Ramos (cell line): ENCODE measurements around the gene ABCG5.

Experiments used
- in situ Hi-C: fragments of 300-500 bp; cut with MboI; formaldehyde crosslinking; loops from one replicate; pipeline ENCODE4 v1.14.3; 2022; ENCODE audit warnings: low sequenced_read_pairs; ENCODE audit not compliant: unreplicated experiment

The ABCG5 gene

GRCh38 chr2:43814711-43815110, 23.9 kb downstream of the ABCG5 start:
- in situ Hi-C loops, result no loop called here

DNA sequence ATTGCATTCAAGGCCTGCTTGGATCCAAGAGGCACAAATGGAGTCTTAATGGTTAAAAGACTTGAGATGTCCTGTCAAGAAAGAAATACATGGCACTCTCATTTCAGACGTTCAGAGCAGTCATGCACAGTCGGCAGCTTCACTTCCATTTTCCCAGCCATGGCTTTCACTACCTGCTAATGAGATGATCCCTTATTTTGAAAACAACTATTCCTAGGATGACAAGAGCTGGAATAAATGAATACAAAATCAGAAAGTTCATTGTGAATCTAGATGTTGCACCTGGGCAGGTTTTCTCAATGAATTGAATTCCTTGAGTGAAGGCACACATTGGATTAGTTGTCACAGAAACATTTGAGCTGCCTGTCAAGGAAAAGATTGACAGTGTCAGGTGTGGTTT, 25.7 kb downstream of the ABCG5 start:
- in situ Hi-C loops, result no loop called here

- in situ Hi-C loops, result no loop called here
These were observed 26.6 kb downstream of the ABCG5 start for GRCh38 chr2:43812006-43812405.

DNA sequence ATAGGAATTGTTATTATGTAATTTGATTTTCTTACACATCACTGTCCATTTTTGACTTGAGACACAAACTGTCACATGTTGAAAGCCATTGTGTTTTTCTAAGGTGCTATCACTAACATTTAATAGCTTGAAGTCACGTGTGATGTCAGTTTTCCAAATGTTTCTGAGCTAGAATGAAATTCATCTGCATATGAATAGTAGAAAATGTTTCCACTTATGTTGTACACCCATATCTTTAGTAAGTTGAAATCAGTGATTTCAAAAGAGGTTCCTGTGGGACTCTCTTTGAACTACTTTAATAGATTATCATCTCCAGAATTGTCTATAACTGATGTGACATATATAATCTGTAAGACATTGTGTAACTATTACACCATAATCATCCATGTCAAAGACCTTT, 27.8 kb downstream of the ABCG5 start:
- in situ Hi-C loops, result no loop called here

- in situ Hi-C loops, result no loop called here
These were observed 28.2 kb downstream of the ABCG5 start for GRCh38 chr2:43810452-43810851.

DNA sequence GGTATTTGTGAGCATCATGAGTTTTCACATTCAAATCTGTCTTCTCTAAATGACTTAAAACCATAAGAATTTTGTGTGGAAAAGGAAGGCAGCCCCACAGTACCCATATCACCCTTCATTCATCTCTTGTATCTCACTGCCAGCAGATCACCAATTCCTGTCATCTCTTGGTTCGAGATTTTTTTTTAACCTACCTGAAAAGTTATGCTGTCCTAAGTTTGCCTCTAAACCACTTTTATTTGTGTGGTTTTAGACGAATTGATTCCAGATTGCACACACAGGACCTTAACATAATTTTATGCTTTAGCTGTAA, 32.0 kb downstream of the ABCG5 start:
- in situ Hi-C loops, result no loop called here

DNA sequence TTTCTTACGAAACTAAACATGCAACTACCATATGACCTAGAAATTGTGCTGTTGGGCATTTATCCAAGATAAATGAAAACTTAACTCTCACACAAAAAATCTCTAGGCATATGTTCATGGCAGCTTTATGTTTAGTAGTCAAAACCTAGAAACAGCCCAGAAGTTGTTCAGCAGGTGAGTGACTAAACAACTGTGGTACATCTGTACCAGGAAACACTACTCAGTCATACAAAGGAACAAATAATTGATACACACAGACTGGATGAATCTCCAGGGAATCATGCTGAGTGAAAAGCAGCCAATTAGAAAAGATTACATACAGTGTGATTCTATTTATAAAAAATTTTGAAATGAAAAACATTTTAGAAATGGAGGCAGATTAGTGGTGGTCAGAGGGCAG, 35.5 kb downstream of the ABCG5 start:
- in situ Hi-C loops, result no loop called here

- in situ Hi-C loops, result no loop called here
These were observed 36.5 kb downstream of the ABCG5 start for GRCh38 chr2:43802135-43802534.

DNA sequence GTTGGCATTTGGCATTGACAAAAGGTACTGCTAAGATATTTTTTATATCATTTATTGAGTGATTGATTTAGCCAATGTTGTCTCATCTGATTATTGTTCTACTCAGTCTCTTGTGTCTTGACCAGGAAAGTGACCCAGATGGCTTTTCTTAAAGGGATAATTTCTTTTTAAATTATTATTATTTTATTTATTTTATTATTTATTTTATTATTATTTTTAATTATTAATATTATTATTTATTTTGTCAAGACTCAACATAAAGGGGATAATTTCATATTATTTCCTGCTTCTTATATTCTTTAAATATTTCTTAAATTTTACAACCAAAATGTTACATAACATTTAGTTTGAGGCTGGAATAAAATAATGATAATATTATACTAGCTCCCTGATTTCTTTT, 37.7 kb downstream of the ABCG5 start:
- in situ Hi-C loops, result no loop called here

DNA sequence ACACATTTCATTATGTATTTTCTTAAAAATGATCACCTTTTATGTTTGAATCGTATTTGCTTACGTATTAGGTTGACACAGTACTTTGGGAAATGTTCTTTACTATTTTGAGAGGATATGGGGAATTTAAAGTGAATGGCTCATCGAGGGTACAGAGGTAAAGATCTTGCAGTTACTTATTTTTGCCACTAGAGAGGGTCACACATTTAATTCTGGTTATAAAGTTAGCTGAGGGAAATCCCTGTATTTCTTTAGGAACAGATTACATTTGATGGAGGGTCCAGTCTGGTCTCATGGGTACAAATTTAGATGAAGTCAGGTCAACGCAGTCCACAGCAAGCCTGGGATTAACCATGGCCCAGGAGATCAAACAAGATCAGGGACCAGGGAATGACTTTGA, 40.3 kb downstream of the ABCG5 start:
- in situ Hi-C loops, result no loop called here

GRCh38 chr2:43796206-43796605, 42.4 kb downstream of the ABCG5 start:
- in situ Hi-C loops, result no loop called here

DNA sequence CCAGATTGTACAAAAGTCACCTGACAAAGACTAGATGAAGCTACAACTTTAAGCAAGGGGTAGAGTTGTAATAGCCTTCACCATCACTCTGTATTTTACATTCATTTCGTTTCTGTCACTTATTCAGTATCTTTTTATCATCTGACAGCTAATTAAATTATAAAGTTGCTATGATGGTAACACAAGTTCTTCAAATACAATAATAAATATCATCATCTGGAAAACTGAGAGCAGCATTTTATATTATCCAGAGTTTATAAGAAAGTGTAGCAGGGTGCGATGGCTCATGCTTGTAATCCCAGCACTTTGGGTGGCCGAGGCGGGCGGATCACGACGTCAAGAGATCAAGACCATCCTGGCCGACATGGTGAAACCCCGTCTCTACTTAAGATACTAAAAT, 43.7 kb downstream of the ABCG5 start:
- in situ Hi-C loops, result no loop called here

DNA sequence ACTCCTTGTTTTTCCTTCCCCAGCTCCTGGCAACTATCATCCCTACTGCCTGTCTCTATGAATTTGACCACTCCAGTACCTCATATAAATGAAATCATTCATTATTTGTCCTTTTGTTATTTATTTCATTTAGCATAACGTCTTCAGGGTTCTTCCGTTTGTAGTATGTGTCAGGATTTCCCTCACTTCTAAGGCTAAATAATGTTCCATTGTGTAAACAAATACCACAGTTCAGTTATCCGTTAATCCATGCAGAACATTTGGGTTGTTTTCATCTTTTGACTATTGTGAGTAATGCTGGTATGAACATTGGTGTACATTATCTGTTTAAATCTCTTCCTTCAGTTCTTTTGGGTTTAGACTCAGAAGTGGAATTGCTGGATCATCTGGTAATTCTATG, 46.0 kb downstream of the ABCG5 start:
- in situ Hi-C loops, result no loop called here

GRCh38 chr2:43791035-43791765, 47.4 kb downstream of the ABCG5 start:
- in situ Hi-C loops, result no loop called here

DNA sequence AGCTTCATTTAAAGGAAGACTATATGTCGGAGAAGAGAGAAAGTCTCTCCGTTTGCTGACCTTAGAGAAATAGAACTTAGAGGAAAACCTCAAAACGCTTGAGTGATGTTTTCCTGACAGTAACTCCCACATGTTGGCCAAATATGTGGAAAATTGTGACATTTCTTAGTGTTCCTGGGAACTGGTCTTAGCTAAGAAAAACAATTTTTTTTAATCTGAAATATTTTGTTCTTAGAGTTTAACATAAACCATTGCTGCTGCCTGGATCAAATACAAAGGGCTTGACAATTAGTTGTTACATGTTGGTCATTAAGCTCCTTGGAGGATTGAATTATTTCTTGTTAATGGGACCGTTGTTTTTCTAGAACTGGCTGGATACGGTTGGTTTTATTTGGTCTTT, 48.5 kb downstream of the ABCG5 start:
- in situ Hi-C loops, result no loop called here

- in situ Hi-C loops, result no loop called here
These were observed 50.0 kb downstream of the ABCG5 start for GRCh38 chr2:43788646-43789045.

DNA sequence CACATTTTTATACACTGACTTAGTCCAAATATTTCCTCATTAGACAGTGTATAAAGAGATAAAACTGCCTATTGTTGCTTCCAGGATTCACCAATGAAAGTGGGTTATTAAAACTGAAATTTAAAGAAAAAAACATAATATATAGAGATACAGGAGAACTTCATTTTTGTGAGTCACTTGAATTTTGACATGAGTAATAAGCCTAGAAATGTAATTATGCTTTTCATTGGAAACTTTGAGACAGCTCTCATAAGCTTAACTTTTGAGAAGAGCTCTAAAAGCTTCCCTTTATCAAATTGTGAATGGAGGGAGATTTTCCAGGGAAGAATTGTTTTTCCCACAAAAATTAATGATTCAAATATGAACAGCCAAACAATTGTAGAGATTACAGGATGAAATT, 50.7 kb downstream of the ABCG5 start:
- in situ Hi-C loops, result no loop called here

DNA sequence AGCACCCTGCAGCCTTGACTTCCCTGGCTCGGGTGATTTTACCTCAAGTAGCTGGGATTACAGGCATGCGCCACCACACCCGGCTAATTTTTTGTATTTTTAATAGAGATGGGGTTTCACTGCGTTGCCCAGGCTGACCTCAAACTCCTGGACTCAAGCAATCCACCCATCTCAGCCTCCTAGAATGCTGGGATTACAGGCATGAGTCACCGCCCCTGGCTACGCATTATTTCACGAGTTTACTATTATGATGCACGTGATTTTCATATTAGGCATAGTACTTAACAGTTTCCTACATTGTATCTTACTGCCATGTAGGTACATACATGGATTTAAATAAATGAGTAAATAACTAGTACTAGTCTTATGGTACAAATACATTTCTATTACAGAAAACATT, 60.4 kb downstream of the ABCG5 start:
- in situ Hi-C loops, result no loop called here

DNA sequence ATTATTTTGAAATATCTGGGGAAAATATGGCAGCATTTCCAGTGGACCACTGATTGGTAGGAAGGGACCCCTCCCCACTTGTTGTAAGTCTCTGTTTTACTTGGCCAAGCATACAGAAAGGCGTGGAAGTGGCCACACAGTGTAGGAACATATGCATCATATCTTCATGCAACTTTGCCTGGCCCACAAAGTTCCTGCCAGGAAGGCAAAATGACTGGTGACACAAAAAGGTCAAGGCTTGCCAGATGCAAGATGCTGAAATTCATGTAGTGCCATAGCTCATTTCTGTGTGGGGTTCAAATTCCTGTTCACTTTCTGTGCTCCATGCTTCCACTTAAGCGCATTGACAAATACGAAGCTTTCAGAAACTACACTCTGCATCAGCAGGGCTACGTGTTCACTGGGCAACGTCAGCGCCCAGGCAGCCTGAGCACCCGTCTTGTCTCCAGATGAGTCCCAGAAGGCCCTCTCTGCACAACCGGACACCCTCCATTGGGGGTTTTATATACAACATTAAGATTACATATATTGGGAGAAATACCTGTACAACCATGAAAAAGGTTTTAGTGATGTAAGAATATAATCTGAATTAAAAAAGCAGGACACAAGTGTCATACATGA, 61.2 kb downstream of the ABCG5 start:
- in situ Hi-C loops, result no loop called here

DNA sequence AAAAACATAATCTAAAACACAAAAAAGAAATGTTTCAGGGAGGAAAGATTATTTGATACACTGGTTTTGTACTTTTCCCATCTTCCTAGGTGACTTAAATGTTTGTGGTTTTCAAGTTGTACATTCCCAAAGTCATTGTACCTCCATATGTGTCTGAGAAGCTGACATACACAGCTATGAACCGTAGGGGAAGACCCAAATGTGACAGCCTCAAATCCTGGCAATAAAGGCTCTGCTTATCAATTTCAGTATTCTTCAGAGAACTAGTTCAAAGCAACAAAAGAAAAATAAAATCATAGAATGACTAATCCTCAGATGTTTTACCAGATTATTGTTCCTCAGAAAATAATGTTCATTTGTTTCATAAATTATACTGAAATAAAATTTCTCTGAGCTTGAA, 62.3 kb downstream of the ABCG5 start:
- in situ Hi-C loops, result no loop called here

DNA sequence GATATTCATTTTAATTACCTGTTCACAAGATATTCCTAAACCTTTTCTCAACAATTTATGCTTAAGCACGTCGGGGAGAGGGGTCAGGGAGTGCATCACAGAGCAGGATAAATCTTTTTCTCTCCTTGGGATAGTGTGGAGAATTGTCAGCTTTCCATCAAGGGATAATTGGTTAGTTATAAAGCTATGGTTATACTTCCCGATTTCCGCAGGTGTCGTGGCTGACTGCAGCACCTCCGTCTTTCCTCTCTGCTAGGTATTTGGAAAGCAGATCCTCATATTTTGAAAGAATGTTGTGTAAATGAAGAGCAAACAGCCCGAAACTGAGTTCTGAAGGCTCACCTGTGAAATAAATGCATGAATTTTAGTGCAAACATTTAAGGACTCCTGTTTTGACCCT, 64.0 kb downstream of the ABCG5 start:
- in situ Hi-C loops, result no loop called here

GRCh38 chr2:43773876-43774613, 64.6 kb downstream of the ABCG5 start, which contains the start of gene DYNC2LI1:
Gene DYNC2LI1 (plus strand): TSS chr2:43774039. CDS start chr2:43774139, 100 bp downstream.
- in situ Hi-C loops, result no loop called here
